H1 (cell line): Measurements from ENCODE around the gene ACKR1. TPM values are rescaled to one million over a fixed set of nuclear protein-coding genes. Genes with fewer than 3 reads are reported as not detected.

ENCODE experiments used
- CTCF ChIA-PET: fragments of 300-600 bp; sonication (Branson Sonifier 250); formaldehyde crosslinking; loops from one replicate; lab custom pipeline; 2021; ENCODE audit not compliant: partially characterized antibody; lab: Charles Lee
- POLR2A ChIA-PET: fragments of 300-600 bp; sonication (Branson Sonifier 250); formaldehyde crosslinking; loops from one replicate; lab custom pipeline; 2021; ENCODE audit warnings: inconsistent platforms; ENCODE audit not compliant: partially characterized antibody; lab: Charles Lee
- DNase-seq, 2 experiments: peaks; one replicate each; pipeline versions ENCODE4 v3.0.0 to v3.0.0-alpha.2; 2010 to 2022; ENCODE audit warnings: low spot score in 2 of 2, low read depth in 1 of 2, mixed read lengths in 1 of 2
- FAIRE-seq: peaks from 2 replicates; lab custom pipeline; 2011; peaks lifted over from hg19 to GRCh38; lab: Jason Lieb, UNC
- H2AFZ ChIP-seq: 2 replicates; pipeline ENCODE4 v1.8.1; 2012; ENCODE audit warnings: low read length, inconsistent platforms
- H2AK5ac ChIP-seq: 2 replicates; pipeline ENCODE4 v1.6.1; 2013; ENCODE audit warnings: low read depth, low read length
- H2BK120ac ChIP-seq: replicated peaks from 2 replicates; pipeline ENCODE3; 2013; ENCODE audit warnings: low read depth, low read length, inconsistent platforms
- H2BK12ac ChIP-seq: 2 replicates; pipeline ENCODE4 v1.6.1; 2013; ENCODE audit warnings: low read depth, low read length
- H2BK15ac ChIP-seq: 2 replicates; pipeline ENCODE4 v1.6.1; 2013; ENCODE audit warnings: low read length
- H2BK20ac ChIP-seq: 2 replicates; pipeline ENCODE4 v1.6.1; 2013; ENCODE audit warnings: low read length
- H2BK5ac ChIP-seq: 2 replicates; pipeline ENCODE4 v1.6.1; 2013; ENCODE audit warnings: low read depth, low read length
- H3K14ac ChIP-seq: 2 replicates; pipeline ENCODE4 v1.6.1; 2013; ENCODE audit warnings: inconsistent platforms; ENCODE audit not compliant: insufficient read length
- H3K18ac ChIP-seq: 2 replicates; pipeline ENCODE4 v1.6.1; 2013; ENCODE audit warnings: low read length; ENCODE audit errors: extremely low read depth
- H3K23ac ChIP-seq: 2 replicates; pipeline ENCODE4 v1.6.1; 2013; ENCODE audit warnings: inconsistent platforms; ENCODE audit not compliant: insufficient read length
- H3K23me2 ChIP-seq: 2 replicates; pipeline ENCODE4 v1.6.1; 2013; ENCODE audit warnings: low read depth, low read length
- H3K27ac ChIP-seq: 2 replicates; pipeline ENCODE4 v1.6.1; 2011; ENCODE audit warnings: low read depth, low read length, inconsistent platforms
- H3K27me3 ChIP-seq, 4 experiments: replicated peaks in 1 of 4; 1 replicate in 1 of 4; 2 replicates in 3 of 4; pipeline versions ENCODE4 v1.6.1 to v1.8.1; 2011 to 2013; ENCODE audit warnings: low read length in 3 of 4, mild to moderate bottlenecking in 3 of 4, inconsistent platforms in 2 of 4, mixed read lengths in 2 of 4, moderate library complexity in 1 of 4; ENCODE audit not compliant: control insufficient read depth in 3 of 4, insufficient read depth in 3 of 4; ENCODE audit errors: extremely low read depth in 1 of 4
- H3K36me3 ChIP-seq, 4 experiments: 2 replicates each; pipeline versions ENCODE4 v1.6.1 to v1.8.1; 2011 to 2013; ENCODE audit warnings: mild to moderate bottlenecking in 4 of 4, low read length in 3 of 4, moderate library complexity in 2 of 4, control low read depth in 1 of 4, inconsistent platforms in 1 of 4; ENCODE audit not compliant: insufficient read depth in 4 of 4, control insufficient read depth in 2 of 4
- H3K4ac ChIP-seq: replicated peaks from 2 replicates; pipeline ENCODE3; 2013; ENCODE audit warnings: low read length, low read depth, mixed read lengths, inconsistent platforms; ENCODE audit not compliant: insufficient read length
- H3K4me1 ChIP-seq, 4 experiments: replicated peaks in 1 of 4; 1 replicate in 1 of 4; 2 replicates in 3 of 4; pipeline versions ENCODE4 v1.6.1 to v1.8.1; 2011 to 2013; ENCODE audit warnings: low read length in 3 of 4, inconsistent platforms in 2 of 4, mixed read lengths in 1 of 4; ENCODE audit not compliant: insufficient read depth in 4 of 4, control insufficient read depth in 3 of 4
- H3K4me2 ChIP-seq, 2 experiments: 2 replicates each; pipeline versions ENCODE4 v1.6.1 to v1.8.1; 2011 to 2013; ENCODE audit warnings: low read depth in 2 of 2, low read length in 2 of 2, control low read depth in 1 of 2, inconsistent platforms in 1 of 2, mild to moderate bottlenecking in 1 of 2; ENCODE audit not compliant: insufficient read depth in 1 of 2
- H3K4me3 ChIP-seq, 4 experiments: fragments of 200-600, 300-600 bp in 1 of 4; sonication (generic), shearing (Covaris generic), sonication (Bioruptor Twin) in 1 of 4; 2 replicates each; pipeline versions ENCODE4 v1.5.1 to v1.8.1; 2011 to 2016; ENCODE audit warnings: low read length in 4 of 4, low read depth in 3 of 4, control low read depth in 2 of 4, inconsistent platforms in 2 of 4, mild to moderate bottlenecking in 2 of 4, mixed read lengths in 1 of 4, moderate library complexity in 1 of 4; ENCODE audit not compliant: insufficient read depth in 2 of 4; ENCODE audit errors: extremely low read depth in 1 of 4
- H3K56ac ChIP-seq: replicated peaks from 2 replicates; pipeline ENCODE3; 2013; ENCODE audit warnings: low read depth, mild to moderate bottlenecking, mixed read lengths, low read length, inconsistent platforms; ENCODE audit not compliant: insufficient read length
- H3K79me1 ChIP-seq: 2 replicates; pipeline ENCODE4 v1.6.1; 2013; ENCODE audit warnings: low read depth, low read length, control low read depth
- H3K79me2 ChIP-seq, 2 experiments: 2 replicates each; pipeline versions ENCODE4 v1.6.1 to v1.8.1; 2012 to 2013; ENCODE audit warnings: low read length in 2 of 2, mild to moderate bottlenecking in 2 of 2, inconsistent platforms in 1 of 2; ENCODE audit not compliant: insufficient read depth in 2 of 2, control insufficient read depth in 1 of 2
- H3K9ac ChIP-seq, 4 experiments: replicated peaks in 1 of 4; 1 replicate in 1 of 4; 2 replicates in 3 of 4; pipeline versions ENCODE4 v1.6.1 to v1.8.1; 2011 to 2013; ENCODE audit warnings: low read depth in 3 of 4, low read length in 3 of 4, control low read depth in 2 of 4, mild to moderate bottlenecking in 2 of 4, moderate library complexity in 2 of 4, inconsistent platforms in 1 of 4; ENCODE audit errors: extremely low read depth in 1 of 4
- H3K9me3 ChIP-seq, 2 experiments: 2 replicates each; pipeline versions ENCODE4 v1.6.1 to v1.8.1; 2012 to 2013; ENCODE audit warnings: mild to moderate bottlenecking in 2 of 2, moderate library complexity in 2 of 2, control low read depth in 1 of 2, inconsistent platforms in 1 of 2, low read depth in 1 of 2, low read length in 1 of 2, mixed read lengths in 1 of 2; ENCODE audit not compliant: insufficient read depth in 2 of 2
- H4K20me1 ChIP-seq, 2 experiments: replicated peaks in 1 of 2; 2 replicates each; pipeline versions ENCODE3 to v1.8.1; 2011 to 2013; ENCODE audit warnings: inconsistent platforms in 2 of 2, low read length in 2 of 2, mild to moderate bottlenecking in 1 of 2; ENCODE audit not compliant: insufficient read depth in 2 of 2, control insufficient read depth in 1 of 2
- H4K5ac ChIP-seq: 2 replicates; pipeline ENCODE4 v1.6.1; 2013; ENCODE audit warnings: low read length, low read depth, mixed read lengths, inconsistent platforms; ENCODE audit not compliant: insufficient read length
- H4K8ac ChIP-seq: 2 replicates; pipeline ENCODE4 v1.8.0; 2013; ENCODE audit warnings: mild to moderate bottlenecking, moderate library complexity, low read length, inconsistent platforms; ENCODE audit not compliant: insufficient read depth; ENCODE audit errors: extremely low read depth
- H4K91ac ChIP-seq: replicated peaks from 2 replicates; pipeline ENCODE3; 2013; ENCODE audit warnings: low read length, mixed read lengths, inconsistent platforms; ENCODE audit not compliant: insufficient read length
- CEBPB ChIP-seq: IDR thresholded peaks from 2 replicates; pipeline ENCODE4 v1.6.1; 2012; ENCODE audit warnings: low read depth, low read length
- EGR1 ChIP-seq: IDR thresholded peaks from 2 replicates; pipeline ENCODE4 v1.6.1; 2011; ENCODE audit warnings: low read depth, low read length, borderline replicate concordance
- HDAC2 ChIP-seq, 2 experiments: fragments of 300-600 bp in 1 of 2; sonication (generic) in 1 of 2; IDR thresholded peaks; 2 replicates each; pipeline ENCODE4 v1.6.1; 2011 to 2012; ENCODE audit warnings: low read depth in 2 of 2, low read length in 2 of 2, mild to moderate bottlenecking in 2 of 2, moderate library complexity in 2 of 2, borderline replicate concordance in 1 of 2, inconsistent platforms in 1 of 2
- PHF8 ChIP-seq: fragments of 200-600 bp; sonication (generic); conservative IDR thresholded peaks from 2 replicates; pipeline ENCODE4 v1.7.1; 2012; ENCODE audit warnings: low read depth, mild to moderate bottlenecking, inconsistent platforms, low read length, moderate library complexity
- POLR2A ChIP-seq, 2 experiments: IDR thresholded peaks; 1 replicate in 1 of 2; 2 replicates in 1 of 2; pipeline ENCODE4 v1.6.1; 2011; ENCODE audit warnings: low read depth in 2 of 2, low read length in 2 of 2, mild to moderate bottlenecking in 2 of 2; ENCODE audit errors: control extremely low read depth in 1 of 2
- RAD21 ChIP-seq, 2 experiments: IDR thresholded peaks in 1 of 2; conservative IDR thresholded peaks in 1 of 2; 2 replicates each; pipeline ENCODE4 v1.6.1; 2011; ENCODE audit warnings: low read depth in 2 of 2, low read length in 2 of 2, improper control_type of control experiment in 1 of 2, inconsistent platforms in 1 of 2, mild to moderate bottlenecking in 1 of 2, moderate library complexity in 1 of 2
- SP2 ChIP-seq: IDR thresholded peaks from 2 replicates; pipeline ENCODE4 v1.6.1; 2012; ENCODE audit warnings: mild to moderate bottlenecking, low read length, inconsistent platforms
- TAF7 ChIP-seq: optimal IDR thresholded peaks from 2 replicates; pipeline ENCODE3; 2011; ENCODE audit warnings: low read depth, mild to moderate bottlenecking, inconsistent platforms, low read length, moderate library complexity, borderline replicate concordance
- YY1 ChIP-seq: IDR thresholded peaks from 2 replicates; pipeline ENCODE4 v1.6.1; 2011; ENCODE audit warnings: low read depth, mild to moderate bottlenecking, low read length
- WGBS, 2 experiments: shearing (Covaris generic) in 1 of 2; methylation state at CpG; one replicate each; pipeline versions ENCODE4 v1.1.6 to v1.1.7; 2013 to 2015; ENCODE audit warnings: low lambda C conversion rate in 2 of 2, mixed read lengths in 2 of 2, inconsistent platforms in 1 of 2, low coverage in 1 of 2, missing lambda C conversion rate in 1 of 2; ENCODE audit not compliant: insufficient replicate concordance in 2 of 2, insufficient coverage in 1 of 2, insufficient read length in 1 of 2; ENCODE audit errors: extremely low coverage in 1 of 2, missing lambda C conversion rate in 1 of 2; 5-methylcytosine and 5-hydroxymethylcytosine counted together
- polyA plus RNA-seq, 7 experiments: library from polyadenylated mRNA; depleted of rRNA in 3 of 7; stranded (reverse) in 5 of 7; unstranded in 2 of 7; fragments of >200 nt in 5 of 7; fragments of 200-250 nt in 2 of 7; gene quantifications; 1 replicate in 5 of 7; 2 replicates in 1 of 7; 4 replicates in 1 of 7; pipeline versions ENCODE4 v1.2.1 to v1.2.3, GENCODE V29; 2011 to 2013; ENCODE audit warnings: missing spikeins in 2 of 7, mixed read lengths in 2 of 7
- total RNA-seq: library from RNA; stranded (reverse); fragmentation: NEBNext Ultra II Directional; extraction: Animal tissue kit (Norgen Biotek cat#: 25700); gene quantifications from 2 replicates; pipeline ENCODE4 v1.2.1, GENCODE V29; 2021
- TF ChIP-seq, protein P1 (sequence below), 3 experiments: IDR thresholded peaks; 1 replicate in 2 of 3; 2 replicates in 1 of 3; pipeline versions ENCODE4 v1.5.1 to v1.6.1; 2011; ENCODE audit warnings: low read length in 3 of 3, mild to moderate bottlenecking in 3 of 3, inconsistent platforms in 2 of 3, low read depth in 1 of 3, moderate library complexity in 1 of 3; ENCODE audit not compliant: insufficient read depth in 1 of 3; ENCODE audit errors: control extremely low read depth in 1 of 3

The ACKR1 gene
- total and polyA plus RNA-seq, 2 of the 8 experiments (the other 6 are each of a cell fraction or from before 2014, with no cell fraction given) = 0.61 to 1.00 TPM

DNA sequence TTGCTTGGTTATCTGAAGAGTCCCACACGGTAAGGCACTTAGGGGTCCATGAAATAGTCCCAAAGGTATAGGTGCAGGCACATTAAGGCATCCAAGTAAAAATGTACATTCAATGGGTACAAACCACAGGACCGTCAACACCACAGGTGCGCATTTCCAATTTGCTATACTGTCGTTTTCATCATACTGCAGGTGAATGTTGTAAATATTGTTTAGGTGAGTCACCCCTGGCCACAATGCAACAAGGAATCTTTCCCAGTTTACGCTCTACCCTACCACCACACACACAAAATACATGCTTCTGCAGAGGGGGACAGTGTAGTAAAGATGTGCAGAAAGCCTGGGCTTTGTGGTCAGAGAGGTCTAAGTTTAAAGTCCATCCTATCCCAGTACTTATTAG, 19.6 kb upstream of the ACKR1 start:
- CTCF ChIA-PET = interaction anchor here (1.2 to 10.3 kb wide), 2 partner anchors 12 kb away, joined by 3 to 126 read pairs; no protein-coding TSS in a partner anchor
- POLR2A ChIA-PET = no interaction called here
- TF ChIP-seq PHF8 (no peak), RAD21 (IDR thresholded peaks at IDR 0.05 in 1 of 2, conservative IDR thresholded peaks at IDR 0.05 in 1 of 2; ENCODE audit: low read depth in 2 of 2, low read length in 2 of 2) (no peak), CEBPB (no peak), SP2 (no peak), POLR2A (IDR thresholded peaks at IDR 0.05; ENCODE audit: control extremely low read depth in 1 of 2, low read depth in 2 of 2, low read length in 2 of 2) (no peak), YY1 (no peak), TAF7 (no peak), HDAC2 (IDR thresholded peaks at IDR 0.05; ENCODE audit: borderline replicate concordance in 1 of 2, low read depth in 2 of 2, low read length in 2 of 2) (no peak), EGR1 (no peak)
- TF ChIP-seq, protein P1, sequence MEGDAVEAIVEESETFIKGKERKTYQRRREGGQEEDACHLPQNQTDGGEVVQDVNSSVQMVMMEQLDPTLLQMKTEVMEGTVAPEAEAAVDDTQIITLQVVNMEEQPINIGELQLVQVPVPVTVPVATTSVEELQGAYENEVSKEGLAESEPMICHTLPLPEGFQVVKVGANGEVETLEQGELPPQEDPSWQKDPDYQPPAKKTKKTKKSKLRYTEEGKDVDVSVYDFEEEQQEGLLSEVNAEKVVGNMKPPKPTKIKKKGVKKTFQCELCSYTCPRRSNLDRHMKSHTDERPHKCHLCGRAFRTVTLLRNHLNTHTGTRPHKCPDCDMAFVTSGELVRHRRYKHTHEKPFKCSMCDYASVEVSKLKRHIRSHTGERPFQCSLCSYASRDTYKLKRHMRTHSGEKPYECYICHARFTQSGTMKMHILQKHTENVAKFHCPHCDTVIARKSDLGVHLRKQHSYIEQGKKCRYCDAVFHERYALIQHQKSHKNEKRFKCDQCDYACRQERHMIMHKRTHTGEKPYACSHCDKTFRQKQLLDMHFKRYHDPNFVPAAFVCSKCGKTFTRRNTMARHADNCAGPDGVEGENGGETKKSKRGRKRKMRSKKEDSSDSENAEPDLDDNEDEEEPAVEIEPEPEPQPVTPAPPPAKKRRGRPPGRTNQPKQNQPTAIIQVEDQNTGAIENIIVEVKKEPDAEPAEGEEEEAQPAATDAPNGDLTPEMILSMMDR (IDR thresholded peaks at IDR 0.05; ENCODE audit: control extremely low read depth in 1 of 3, insufficient read depth in 1 of 3, low read depth in 1 of 3, low read length in 3 of 3) = no peak

More for the DNA sequence above, 19.6 kb upstream of the ACKR1 start:
- no peak overlapping the region for H2AFZ ChIP-seq
- H2BK15ac ChIP-seq = no peak overlapping the region
- H3K9ac ChIP-seq = no peak overlapping the region
- H3K79me1 ChIP-seq = 0 out of 2 replicates have a peak, but pooled peaks cover 3% of the 10 kb centered on the region
- no peak overlapping the region for H3K23ac ChIP-seq
- H3K18ac ChIP-seq = no peak overlapping the region
- H3K23me2 ChIP-seq = peaks cover 12% of the 10 kb centered on the region
- H3K4me1 ChIP-seq = peaks cover 0 to 8% (median 2%) of the 10 kb centered on the region in 4 experiments; a peak in 5 of 7 replicates
- no peaks in the 10 kb centered on the region for H3K9me3 ChIP-seq
- H4K8ac ChIP-seq = no peak overlapping the region
- H2BK120ac ChIP-seq = no peak overlapping the region
- no peak overlapping the region for H3K4me2 ChIP-seq
- WGBS, 2 experiments = 86% methylated on average over 5 of the region's 5 CpGs; no CpG with 5 or more reads in 1 of the 2 experiments
- no peak overlapping the region for H4K5ac ChIP-seq
- H2BK5ac ChIP-seq = no peak overlapping the region
- H4K20me1 ChIP-seq = peaks cover 0 to 4% of the 10 kb centered on the region in 2 experiments
- H3K36me3 ChIP-seq = no peaks in the 10 kb centered on the region
- no peak overlapping the region for H3K56ac ChIP-seq
- no peak overlapping the region for H3K4me3 ChIP-seq
- H2BK20ac ChIP-seq = no peak overlapping the region
- no peak for FAIRE-seq
- H3K4ac ChIP-seq = no peak overlapping the region
- no peak overlapping the region for H4K91ac ChIP-seq
- no peak overlapping the region for H3K14ac ChIP-seq
- no peak overlapping the region for H3K27ac ChIP-seq
- H2BK12ac ChIP-seq = no peak overlapping the region
- peaks cover 0 to 14% of the 10 kb centered on the region in 2 experiments; a peak in 2 of 4 replicates for H3K79me2 ChIP-seq
- DNase-seq = no peak
- no peak overlapping the region for H2AK5ac ChIP-seq
- H3K27me3 ChIP-seq = no peaks in the 10 kb centered on the region
